Measurements from ENCODE around the gene ZNF565.
A peak's percentile ranks its signal among the peaks of the same experiment; 100 is the strongest.
"Not testable (repeated sequence)": the region's sequence is repeated elsewhere in the genome, so short reads cannot be mapped to it uniquely, and the experiment has no call there.

Gene ZNF565

GRCh38 chr19:36236304-36236945, 22.0 kb upstream of the ZNF565 start:
- H3K4me1 Mint-ChIP-seq (ENCODE audit: low read depth): no peaks in the 10 kb centered on the region
- H3K36me3 Mint-ChIP-seq (ENCODE audit: low read depth): peaks cover 83% of the 10 kb centered on the region
- H3K27ac Mint-ChIP-seq: no peak overlapping the region
- H3K4me3 Mint-ChIP-seq: no peak overlapping the region
- peaks cover 82% of the 10 kb centered on the region for H3K9me3 Mint-ChIP-seq
- H3K27me3 Mint-ChIP-seq (ENCODE audit: low read depth): no peaks in the 10 kb centered on the region
- DNase-seq (ENCODE audit: low spot score): no peak

- H3K27ac Mint-ChIP-seq; DNase-seq (ENCODE audit: low spot score); H3K4me3 Mint-ChIP-seq; H3K27me3 Mint-ChIP-seq (ENCODE audit: low read depth); H3K4me1 Mint-ChIP-seq (ENCODE audit: low read depth): not testable (repeated sequence)
- peaks cover 96% of the 10 kb centered on the region for H3K36me3 Mint-ChIP-seq (ENCODE audit: low read depth)
- peaks cover 81% of the 10 kb centered on the region for H3K9me3 Mint-ChIP-seq
These were observed 19.2 kb upstream of the ZNF565 start for GRCh38 chr19:36233626-36234025.

GRCh38 chr19:36225219-36225892, 10.9 kb upstream of the ZNF565 start:
- DNase-seq (ENCODE audit: low spot score): no peak
- Mint-ChIP-seq H3K36me3 (ENCODE audit: low read depth) (peaks cover 89% of the 10 kb centered on the region), H3K27me3 (ENCODE audit: low read depth) (no peaks in the 10 kb centered on the region), H3K4me1 (ENCODE audit: low read depth) (peaks cover 15% of the 10 kb centered on the region), H3K27ac (peak overlapping the region; percentile 38), H3K4me3 (peak overlapping the region; percentile 58), H3K9me3 (peaks cover 55% of the 10 kb centered on the region)

GRCh38 chr19:36222503-36222902, 8.0 kb upstream of the ZNF565 start:
- Mint-ChIP-seq H3K27me3 (ENCODE audit: low read depth) (no peaks in the 10 kb centered on the region), H3K36me3 (ENCODE audit: low read depth) (peaks cover 80% of the 10 kb centered on the region), H3K27ac (no peak overlapping the region), H3K4me3 (no peak overlapping the region), H3K9me3 (peaks cover 49% of the 10 kb centered on the region), H3K4me1 (ENCODE audit: low read depth) (peaks cover 15% of the 10 kb centered on the region)
- DNase-seq (ENCODE audit: low spot score): no peak

GRCh38 chr19:36221474-36221873, 7.0 kb upstream of the ZNF565 start:
- Mint-ChIP-seq H3K9me3 (peaks cover 53% of the 10 kb centered on the region), H3K36me3 (ENCODE audit: low read depth) (peaks cover 79% of the 10 kb centered on the region), H3K27ac (no peak overlapping the region), H3K27me3 (ENCODE audit: low read depth) (no peaks in the 10 kb centered on the region), H3K4me1 (ENCODE audit: low read depth) (peaks cover 20% of the 10 kb centered on the region), H3K4me3 (no peak overlapping the region)
- DNase-seq (ENCODE audit: low spot score): no peak

GRCh38 chr19:36215276-36216123, 1.0 kb upstream of the ZNF565 start:
- DNase-seq (ENCODE audit: low spot score): no peak
- H3K36me3 Mint-ChIP-seq (ENCODE audit: low read depth): peaks cover 27% of the 10 kb centered on the region
- H3K4me3 Mint-ChIP-seq: no peak overlapping the region
- peaks cover 15% of the 10 kb centered on the region for H3K9me3 Mint-ChIP-seq
- peaks cover 7% of the 10 kb centered on the region for H3K4me1 Mint-ChIP-seq (ENCODE audit: low read depth)
- H3K27ac Mint-ChIP-seq: no peak overlapping the region
- H3K27me3 Mint-ChIP-seq (ENCODE audit: low read depth): no peaks in the 10 kb centered on the region

GRCh38 chr19:36212895-36213294, 1.6 kb downstream of the ZNF565 start:
- no peak overlapping the region for H3K4me3 Mint-ChIP-seq
- no peak for DNase-seq (ENCODE audit: low spot score)
- no peaks in the 10 kb centered on the region for H3K27me3 Mint-ChIP-seq (ENCODE audit: low read depth)
- no peak overlapping the region for H3K27ac Mint-ChIP-seq
- H3K9me3 Mint-ChIP-seq: peaks cover 5% of the 10 kb centered on the region
- peaks cover 7% of the 10 kb centered on the region for H3K4me1 Mint-ChIP-seq (ENCODE audit: low read depth)
- H3K36me3 Mint-ChIP-seq (ENCODE audit: low read depth): peaks cover 12% of the 10 kb centered on the region

GRCh38 chr19:36210497-36210896, 4.0 kb downstream of the ZNF565 start:
- Mint-ChIP-seq H3K27ac (no peak overlapping the region), H3K4me1 (ENCODE audit: low read depth) (peaks cover under 1% of the 10 kb centered on the region), H3K27me3 (ENCODE audit: low read depth) (no peaks in the 10 kb centered on the region), H3K4me3 (no peak overlapping the region), H3K9me3 (no peaks in the 10 kb centered on the region), H3K36me3 (ENCODE audit: low read depth) (no peaks in the 10 kb centered on the region)
- no peak for DNase-seq (ENCODE audit: low spot score)

- Mint-ChIP-seq H3K9me3 (no peaks in the 10 kb centered on the region), H3K4me3 (no peak overlapping the region), H3K27ac (no peak overlapping the region), H3K27me3 (ENCODE audit: low read depth) (no peaks in the 10 kb centered on the region), H3K36me3 (ENCODE audit: low read depth) (no peaks in the 10 kb centered on the region), H3K4me1 (ENCODE audit: low read depth) (peaks cover 2% of the 10 kb centered on the region)
- no peak for DNase-seq (ENCODE audit: low spot score)
These were observed 5.1 kb downstream of the ZNF565 start for GRCh38 chr19:36209372-36209771.

- H3K27ac Mint-ChIP-seq: no peak overlapping the region
- H3K36me3 Mint-ChIP-seq (ENCODE audit: low read depth): no peaks in the 10 kb centered on the region
- H3K27me3 Mint-ChIP-seq (ENCODE audit: low read depth): no peaks in the 10 kb centered on the region
- DNase-seq (ENCODE audit: low spot score): no peak
- H3K4me1 Mint-ChIP-seq (ENCODE audit: low read depth): peaks cover 2% of the 10 kb centered on the region
- no peak overlapping the region for H3K4me3 Mint-ChIP-seq
- H3K9me3 Mint-ChIP-seq: no peaks in the 10 kb centered on the region
These were observed 6.7 kb downstream of the ZNF565 start for GRCh38 chr19:36207605-36208252.

GRCh38 chr19:36203293-36203692, 11.2 kb downstream of the ZNF565 start:
- H3K4me3 Mint-ChIP-seq: no peak overlapping the region

GRCh38 chr19:36201684-36202083, 12.8 kb downstream of the ZNF565 start:
- no peaks in the 10 kb centered on the region for H3K27me3 Mint-ChIP-seq (ENCODE audit: low read depth)
- no peak overlapping the region for H3K27ac Mint-ChIP-seq

More at GRCh38 chr19:36203293-36203692, 11.2 kb downstream of the ZNF565 start:
- Mint-ChIP-seq H3K36me3 (ENCODE audit: low read depth) (no peaks in the 10 kb centered on the region), H3K27me3 (ENCODE audit: low read depth) (no peaks in the 10 kb centered on the region), H3K4me1 (ENCODE audit: low read depth) (peaks cover 2% of the 10 kb centered on the region), H3K9me3 (no peaks in the 10 kb centered on the region), H3K27ac (no peak overlapping the region)
- DNase-seq (ENCODE audit: low spot score): no peak

GRCh38 chr19:36198119-36198518, 16.3 kb downstream of the ZNF565 start:
- no peak for DNase-seq (ENCODE audit: low spot score)
- Mint-ChIP-seq H3K27me3 (ENCODE audit: low read depth) (no peaks in the 10 kb centered on the region), H3K9me3 (no peaks in the 10 kb centered on the region), H3K4me1 (ENCODE audit: low read depth) (no peaks in the 10 kb centered on the region), H3K36me3 (ENCODE audit: low read depth) (peaks cover 6% of the 10 kb centered on the region), H3K4me3 (no peak overlapping the region), H3K27ac (no peak overlapping the region)

More at GRCh38 chr19:36201684-36202083, 12.8 kb downstream of the ZNF565 start:
- H3K36me3 Mint-ChIP-seq (ENCODE audit: low read depth): peaks cover 2% of the 10 kb centered on the region
- no peaks in the 10 kb centered on the region for H3K9me3 Mint-ChIP-seq
- no peak overlapping the region for H3K4me3 Mint-ChIP-seq
- H3K4me1 Mint-ChIP-seq (ENCODE audit: low read depth): peaks cover 2% of the 10 kb centered on the region
- no peak for DNase-seq (ENCODE audit: low spot score)

- Mint-ChIP-seq H3K27ac (no peak overlapping the region), H3K9me3 (no peaks in the 10 kb centered on the region), H3K36me3 (ENCODE audit: low read depth) (peaks cover 7% of the 10 kb centered on the region), H3K27me3 (ENCODE audit: low read depth) (no peaks in the 10 kb centered on the region), H3K4me3 (no peak overlapping the region), H3K4me1 (ENCODE audit: low read depth) (no peaks in the 10 kb centered on the region)
- no peak for DNase-seq (ENCODE audit: low spot score)
These were observed 18.2 kb downstream of the ZNF565 start for GRCh38 chr19:36196249-36196648.

Data from T-helper 2 cell treated with Interferon-gamma antibody and Interleukin-4, amounts not matched to agents 5 μg/mL and 100 μg/mL, for 36 hours (primary cell).